PFSK-1 (cell line): ENCODE results near the gene XXYLT1.

Source experiments
- FOXP2 ChIP-seq: optimal IDR thresholded peaks from 2 replicates; pipeline ENCODE3; 2011; ENCODE audit warnings: borderline replicate concordance, control low read depth, inconsistent platforms; ENCODE audit not compliant: insufficient read depth; ENCODE audit errors: extremely low read length, extremely low read depth
- POLR2AphosphoS5 ChIP-seq: IDR thresholded peaks from 2 replicates; pipeline ENCODE4 v1.6.1; 2012; ENCODE audit warnings: low read depth, mild to moderate bottlenecking, control low read depth, low read length, moderate library complexity
- REST ChIP-seq, 2 experiments: IDR thresholded peaks; 2 replicates each; pipeline versions ENCODE4 v1.6.1 to v1.8.0; 2011 to 2012; ENCODE audit warnings: low read depth in 2 of 2, low read length in 2 of 2, control low read depth in 1 of 2, inconsistent platforms in 1 of 2, mild to moderate bottlenecking in 1 of 2, moderate library complexity in 1 of 2; ENCODE audit not compliant: insufficient read depth in 1 of 2
- SIN3A ChIP-seq: IDR thresholded peaks from 2 replicates; pipeline ENCODE4 v1.6.1; 2012; ENCODE audit warnings: mild to moderate bottlenecking, low read length, moderate library complexity, borderline replicate concordance; ENCODE audit not compliant: insufficient read depth
- TAF1 ChIP-seq: IDR thresholded peaks from 2 replicates; pipeline ENCODE4 v1.6.1; 2012; ENCODE audit warnings: low read length, control low read depth, borderline replicate concordance; ENCODE audit not compliant: insufficient read depth

DNA sequence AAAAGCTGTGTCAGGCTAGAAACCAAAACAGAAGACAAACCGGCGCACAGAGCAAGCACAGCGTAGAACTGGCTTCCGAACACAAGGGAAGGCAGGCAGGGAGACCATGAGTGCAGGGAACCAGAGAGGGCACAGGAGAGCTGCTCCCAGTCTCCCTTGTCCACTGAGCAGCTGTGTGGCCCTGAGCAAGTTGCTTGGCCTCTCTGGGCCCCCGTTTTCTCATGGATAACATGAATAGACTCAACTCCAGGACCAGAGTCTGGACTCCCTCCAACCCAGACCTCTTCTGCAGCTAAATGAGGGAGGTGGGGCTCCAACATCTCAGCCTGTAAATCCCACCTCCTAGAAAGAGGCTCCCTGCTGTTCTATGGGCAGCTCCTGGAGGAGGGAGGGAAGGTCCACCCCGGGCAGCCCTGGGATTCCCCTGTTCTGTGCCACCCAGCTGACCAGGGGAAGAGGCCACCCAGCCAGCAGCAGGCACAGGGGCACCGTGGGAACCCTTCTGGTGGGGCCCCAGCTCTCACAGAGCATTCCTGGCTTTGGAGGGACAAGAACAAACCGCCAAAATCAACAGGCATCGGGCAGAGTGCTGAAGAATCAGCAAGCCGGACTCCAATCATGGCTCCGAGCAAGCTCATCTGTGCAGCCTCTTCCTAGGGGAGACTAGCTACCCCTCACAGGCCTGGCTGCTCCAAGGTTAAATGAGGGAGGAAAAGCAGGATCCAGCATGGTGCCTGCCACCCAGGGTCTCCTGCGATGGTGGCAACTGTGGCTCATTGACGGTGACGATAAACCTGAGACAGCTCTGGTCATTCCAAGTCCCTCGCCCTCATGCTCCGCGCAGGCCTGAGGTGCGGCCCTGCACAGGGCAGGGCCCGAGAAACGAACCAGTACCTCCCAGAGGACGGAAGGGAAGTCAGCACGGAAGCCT is 15.1 kb downstream of the XXYLT1 start:
- TF ChIP-seq POLR2AphosphoS5 (no peak), TAF1 (no peak), FOXP2 (no peak), REST (IDR thresholded peaks at IDR 0.05; ENCODE audit: insufficient read depth in 1 of 2, low read depth in 2 of 2, low read length in 2 of 2) (no peak), SIN3A (no peak)
